ENCODE measurements around the gene THSD1.

Gene THSD1

GRCh38 chr13:52405767-52406494, at the start of gene THSD1:
Gene THSD1 (minus strand): TSS chr13:52406172. CDS start chr13:52402600, 3,572 bp downstream.
- peak; percentile 17 for DNase-seq (ENCODE audit: low spot score)

- DNase-seq (ENCODE audit: low spot score): peak; percentile 67
Observed at GRCh38 chr13:52455677-52456041, 49.7 kb upstream of the THSD1 start.

GRCh38 chr13:52454820-52455676, 49.1 kb upstream of the THSD1 start, which contains the start of gene CKAP2:
Gene CKAP2 (plus strand): TSS chr13:52455478. CDS start chr13:52455557, 79 bp downstream.
- peak; percentile 87 for DNase-seq (ENCODE audit: low spot score)

GRCh38 chr13:52454459-52454819, 48.5 kb upstream of the THSD1 start:
- DNase-seq (ENCODE audit: low spot score): peak; percentile 14

GRCh38 chr13:52452470-52452869, 46.5 kb upstream of the THSD1 start:
- no peak for DNase-seq (ENCODE audit: low spot score)

GRCh38 chr13:52451135-52451804, 45.3 kb upstream of the THSD1 start:
- DNase-seq (ENCODE audit: low spot score): no peak

GRCh38 chr13:52450793-52451116, 44.8 kb upstream of the THSD1 start:
- DNase-seq (ENCODE audit: low spot score): no peak

- peak; percentile 75 for DNase-seq (ENCODE audit: low spot score)
Observed at GRCh38 chr13:52450012-52450792, 44.2 kb upstream of the THSD1 start, which contains the start of gene VPS36. Gene VPS36 (minus strand): TSS chr13:52450634. CDS start chr13:52450594, 40 bp downstream.

GRCh38 chr13:52449331-52450011, 43.5 kb upstream of the THSD1 start:
- no peak for DNase-seq (ENCODE audit: low spot score)

- DNase-seq (ENCODE audit: low spot score): no peak
Observed at GRCh38 chr13:52447815-52448552, 42.0 kb upstream of the THSD1 start.

- no peak for DNase-seq (ENCODE audit: low spot score)
Observed at GRCh38 chr13:52447354-52447753, 41.4 kb upstream of the THSD1 start.

GRCh38 chr13:52446265-52446664, 40.3 kb upstream of the THSD1 start:
- DNase-seq (ENCODE audit: low spot score): no peak

- no peak for DNase-seq (ENCODE audit: low spot score)
Observed at GRCh38 chr13:52432456-52432855, 26.5 kb upstream of the THSD1 start.

- DNase-seq (ENCODE audit: low spot score): peak; percentile 26
Observed at GRCh38 chr13:52428295-52428694, 22.3 kb upstream of the THSD1 start.

GRCh38 chr13:52421216-52421615, 15.2 kb upstream of the THSD1 start:
- DNase-seq (ENCODE audit: low spot score): no peak

GRCh38 chr13:52419080-52419479, 13.1 kb upstream of the THSD1 start:
- no peak for DNase-seq (ENCODE audit: low spot score)

GRCh38 chr13:52414963-52415362, 9.0 kb upstream of the THSD1 start:
- no peak for DNase-seq (ENCODE audit: low spot score)

- DNase-seq (ENCODE audit: low spot score): no peak
Observed at GRCh38 chr13:52414051-52414450, 8.1 kb upstream of the THSD1 start.

GRCh38 chr13:52412128-52412527, 6.2 kb upstream of the THSD1 start:
- no peak for DNase-seq (ENCODE audit: low spot score)

GRCh38 chr13:52411629-52412028, 5.7 kb upstream of the THSD1 start:
- DNase-seq (ENCODE audit: low spot score): no peak
